GM19328 (cell line): ENCODE measurements around the gene ARRB1.
"Not testable (repeated sequence)": the region's sequence is repeated elsewhere in the genome, so short reads cannot be mapped to it uniquely, and the experiment has no call there.

Experiments used
- ATAC-seq: cut with Tn5 transposase; IDR thresholded peaks from one replicate; pipeline ENCODE4 v1.9.1; 2021; ENCODE audit warnings: mild to moderate bottlenecking, moderate library complexity; ENCODE audit not compliant: unreplicated experiment

Gene ARRB1

GRCh38 chr11:75371949-75372876, 20.8 kb upstream of the ARRB1 start:
- ATAC-seq: no peak

- no peak for ATAC-seq
Observed at GRCh38 chr11:75369560-75370255, 18.2 kb upstream of the ARRB1 start.

DNA sequence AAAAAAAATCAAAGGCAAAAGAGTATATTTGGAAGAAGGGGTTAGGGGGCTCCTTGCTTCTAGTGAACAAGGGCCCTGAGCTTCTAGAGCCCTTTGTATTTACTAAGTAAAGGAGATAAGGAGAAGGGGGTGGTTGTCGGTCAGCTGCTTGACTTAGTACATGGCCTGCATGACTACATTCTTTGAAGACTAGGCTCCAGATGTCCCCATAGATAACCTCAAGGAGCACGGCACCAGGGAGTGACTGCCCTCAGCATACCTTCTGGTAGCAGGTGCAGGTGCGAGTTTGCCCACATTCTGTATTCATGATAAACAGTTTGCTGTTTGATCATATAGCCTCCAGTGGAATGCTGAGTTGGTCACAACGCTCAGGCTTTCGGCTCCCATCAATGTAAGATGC, 15.4 kb upstream of the ARRB1 start:
- not testable (repeated sequence) for ATAC-seq

GRCh38 chr11:75365711-75366181, 14.3 kb upstream of the ARRB1 start:
- ATAC-seq: no peak

GRCh38 chr11:75362285-75362684, 10.8 kb upstream of the ARRB1 start:
- not testable (repeated sequence) for ATAC-seq

GRCh38 chr11:75356613-75357012, 5.2 kb upstream of the ARRB1 start:
- no peak for ATAC-seq

DNA sequence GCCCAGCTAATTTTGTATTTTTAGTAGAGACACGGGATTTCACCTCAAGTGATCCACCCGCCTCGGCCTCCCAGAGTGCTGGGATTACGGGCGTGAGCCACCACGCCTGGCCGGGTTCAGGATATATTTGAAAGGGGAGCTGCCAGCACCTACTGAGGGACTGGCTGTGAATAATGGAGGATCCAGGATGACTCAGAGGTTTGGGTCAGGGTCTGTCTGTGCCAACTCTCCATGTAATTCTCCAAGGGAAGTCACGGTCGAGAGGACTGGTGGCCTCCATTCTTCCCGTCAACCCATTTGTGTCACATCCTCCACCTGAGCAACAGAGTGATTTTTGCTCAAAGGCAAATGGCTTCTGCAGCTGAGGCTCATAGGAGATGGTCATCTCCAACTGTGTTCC, 3.6 kb upstream of the ARRB1 start:
- ATAC-seq: no peak

- ATAC-seq: no peak
Observed at GRCh38 chr11:75352588-75353206, 1.2 kb upstream of the ARRB1 start.

GRCh38 chr11:75351791-75352587, 528 bp upstream of the ARRB1 start:
- ATAC-seq: no peak

GRCh38 chr11:75350743-75351540, 519 bp downstream of the ARRB1 start:
- ATAC-seq: no peak

DNA sequence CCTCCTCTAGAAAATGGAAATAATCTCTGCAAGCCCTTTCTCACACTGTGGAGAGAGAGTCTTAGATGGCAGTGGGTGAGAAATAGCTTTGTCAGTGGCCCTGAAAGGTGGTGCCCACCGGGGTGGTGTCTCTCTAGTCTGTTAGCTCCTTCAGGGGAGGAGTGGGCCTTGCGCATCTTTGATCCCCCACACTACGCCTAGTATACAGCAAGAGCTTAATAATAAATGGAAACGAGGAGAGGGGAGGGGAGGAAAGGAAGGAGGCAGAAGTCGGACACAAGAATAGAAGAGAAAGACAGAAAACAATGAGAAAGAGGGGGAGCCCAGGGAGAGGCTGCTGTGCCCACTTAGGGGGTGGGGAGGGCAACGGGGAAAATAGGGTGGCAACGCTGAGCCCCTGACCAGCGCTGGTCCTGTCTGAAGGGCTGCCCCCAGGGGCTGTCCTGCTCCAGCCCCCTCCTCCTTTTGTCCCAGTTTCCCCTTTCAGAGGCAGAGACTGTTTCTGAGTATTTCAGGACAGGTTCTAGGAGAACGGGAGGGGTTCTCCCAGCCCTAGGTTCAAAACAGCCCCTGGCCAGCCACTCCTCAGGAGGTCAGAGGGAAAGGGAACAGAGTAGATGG, 1.2 kb downstream of the ARRB1 start:
- no peak for ATAC-seq

GRCh38 chr11:75349521-75350116, 1.8 kb downstream of the ARRB1 start:
- no peak for ATAC-seq

DNA sequence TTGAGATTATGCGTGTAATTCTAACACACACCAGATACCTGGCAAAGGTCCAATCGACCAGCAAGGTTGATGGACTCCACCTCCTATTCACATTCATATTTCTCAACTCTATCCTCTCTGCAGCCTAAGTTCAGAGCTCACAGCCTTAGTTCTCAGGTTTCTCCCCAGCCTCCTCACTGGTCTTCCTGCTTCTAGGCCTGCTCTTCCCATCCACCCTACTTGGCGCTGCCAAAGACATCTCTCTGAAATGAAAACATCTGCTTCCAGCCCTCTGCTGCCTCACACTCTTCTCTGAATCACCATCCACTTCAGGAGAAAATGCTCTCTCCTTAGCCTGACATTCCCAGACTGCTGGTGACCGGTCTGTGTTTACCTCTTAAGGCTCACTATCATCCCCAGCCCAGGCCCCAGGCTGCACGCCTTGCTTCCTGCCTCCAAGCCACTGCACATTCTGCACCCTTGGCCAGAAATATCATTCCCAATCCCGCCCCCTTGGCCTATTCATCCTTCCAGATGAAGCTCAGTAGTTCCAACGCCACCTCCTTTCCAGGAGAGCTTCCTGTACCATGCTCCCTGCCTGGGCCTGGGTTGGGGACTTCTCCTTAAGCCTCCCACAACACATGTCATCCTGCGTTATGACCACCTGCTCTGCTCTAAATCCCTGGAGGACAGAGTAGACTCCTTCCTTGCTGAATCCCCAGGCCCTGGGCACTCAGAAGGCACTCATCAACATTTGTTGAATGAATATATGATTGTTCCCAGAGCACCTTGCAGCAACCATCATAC, 3.5 kb downstream of the ARRB1 start:
- no peak for ATAC-seq

- ATAC-seq: no peak
Observed at GRCh38 chr11:75346912-75347647, 4.4 kb downstream of the ARRB1 start.

DNA sequence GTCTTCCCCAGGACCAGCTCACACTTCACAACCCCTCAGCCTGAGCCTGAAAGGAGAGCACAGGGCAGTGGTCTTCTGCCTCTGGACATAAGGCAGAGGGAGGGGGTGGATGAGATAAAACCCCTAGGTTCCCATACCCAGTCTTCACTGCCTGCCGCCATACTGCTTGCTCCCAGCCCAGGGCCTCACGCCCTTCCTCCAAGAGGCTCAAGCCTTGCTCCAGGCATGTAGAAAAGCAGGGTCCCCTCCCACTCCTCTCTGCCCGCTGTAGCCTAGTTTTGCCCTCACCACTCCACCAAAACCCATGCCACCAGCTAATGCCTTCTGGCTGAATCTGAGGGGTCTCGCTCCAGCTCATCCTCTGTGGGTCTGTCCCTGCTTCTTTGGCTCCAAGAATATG, 5.2 kb downstream of the ARRB1 start:
- ATAC-seq: no peak

DNA sequence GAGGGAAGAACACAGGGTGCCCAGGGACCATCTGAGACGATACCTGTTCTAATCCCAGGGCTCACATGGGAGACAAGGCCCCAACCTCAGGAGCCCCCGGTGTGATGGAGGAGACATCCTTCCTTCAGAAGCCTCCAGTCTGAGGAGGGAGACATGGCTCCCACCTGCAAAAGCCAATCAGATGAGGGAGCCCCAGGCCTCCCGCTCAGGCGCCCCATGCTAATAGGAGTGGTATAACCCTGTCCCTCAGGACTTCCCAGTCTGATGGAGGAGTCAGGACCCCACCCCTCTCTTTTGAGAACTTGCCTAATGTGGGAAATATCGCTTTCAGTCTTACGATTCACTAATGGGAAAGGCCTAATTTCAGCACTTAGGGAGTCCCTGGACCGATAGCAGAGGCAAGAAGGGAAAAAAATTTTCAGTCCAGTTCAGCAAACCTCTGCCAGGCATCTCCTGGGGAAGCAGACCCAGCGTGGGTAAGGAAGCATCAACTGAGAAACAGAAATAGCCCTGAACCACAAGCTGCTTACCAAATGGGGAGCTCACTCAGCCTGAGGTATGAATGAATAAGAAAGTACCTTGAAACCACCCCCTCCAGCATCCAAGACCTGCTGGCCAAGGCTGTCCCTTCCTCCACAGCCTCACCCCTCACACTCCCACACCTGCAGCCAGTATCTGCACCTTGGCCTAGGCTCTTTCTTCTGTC, 5.9 kb downstream of the ARRB1 start:
- ATAC-seq: no peak
